Activated CD4-positive, alpha-beta T cell treated with anti-CD3 and anti-CD28 coated beads for 1 hour (primary cell): Measurements from ENCODE around the gene WFDC12.

Experiments
- DNase-seq: peaks from one replicate; pipeline ENCODE4 v3.0.0-alpha.2; 2020

The WFDC12 gene

DNA sequence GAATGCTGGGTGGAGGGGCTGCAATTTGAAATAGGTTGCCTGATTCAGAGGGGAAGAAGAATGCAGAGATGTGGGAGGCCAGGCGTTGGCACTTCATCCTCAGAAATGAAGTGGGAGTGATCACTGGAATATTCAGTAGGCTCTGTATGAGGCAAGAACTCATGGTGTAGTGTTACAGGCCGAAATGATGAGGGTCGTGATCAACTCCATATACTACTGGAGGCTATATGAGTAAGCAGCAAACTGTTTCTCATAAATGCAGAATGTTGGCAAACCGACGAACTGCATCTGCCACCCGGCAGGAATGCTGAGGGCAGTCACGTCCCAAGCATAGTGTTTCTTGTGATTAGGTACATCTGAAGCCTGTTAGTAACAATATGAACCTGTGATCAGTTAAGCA lies 36.0 kb downstream of the WFDC12 start:
- no peak for DNase-seq

GRCh38 chr20:45087814-45088213 lies 36.5 kb downstream of the WFDC12 start:
- no peak for DNase-seq

GRCh38 chr20:45087097-45087790 lies 37.0 kb downstream of the WFDC12 start:
- no peak for DNase-seq

GRCh38 chr20:45085867-45086266 lies 38.4 kb downstream of the WFDC12 start:
- no peak for DNase-seq

GRCh38 chr20:45085289-45085688 lies 39.0 kb downstream of the WFDC12 start:
- no peak for DNase-seq

DNA sequence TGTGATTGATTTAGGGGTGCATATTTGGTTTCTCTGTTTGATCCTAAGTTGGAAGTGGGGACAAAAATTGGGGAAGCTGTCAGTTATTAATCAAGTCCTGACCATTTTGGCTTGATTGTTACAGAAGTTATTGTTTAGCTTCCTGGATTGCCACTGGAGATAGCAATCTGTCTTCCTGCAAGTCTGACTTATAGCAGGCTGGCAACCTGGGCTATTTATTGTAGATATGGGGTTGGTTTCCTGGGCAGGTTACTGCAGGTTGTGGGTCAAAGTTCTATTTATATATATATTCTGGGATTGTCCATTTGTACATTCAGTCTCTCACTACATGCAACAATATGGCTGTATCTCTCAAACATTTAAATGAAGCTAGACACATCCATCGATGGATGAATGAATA lies 41.1 kb downstream of the WFDC12 start:
- DNase-seq: no peak

DNA sequence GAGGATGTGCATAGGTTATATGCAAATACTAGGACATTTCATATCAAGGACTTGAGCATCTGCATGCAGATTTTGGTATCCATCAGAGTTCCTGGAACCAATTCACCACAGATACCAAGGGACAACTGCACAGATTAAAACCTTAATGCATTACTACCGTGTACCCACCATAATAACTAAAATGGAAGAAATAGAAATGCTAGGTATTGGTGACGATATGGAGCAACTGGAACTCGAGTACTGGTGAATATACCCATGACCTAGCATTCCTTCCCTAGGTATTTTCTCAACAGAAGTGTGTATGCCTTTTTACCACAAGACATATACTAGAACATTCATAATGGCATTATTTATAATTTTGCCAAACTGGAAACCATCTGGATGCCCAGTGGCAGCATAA lies 41.8 kb downstream of the WFDC12 start:
- no peak for DNase-seq

DNA sequence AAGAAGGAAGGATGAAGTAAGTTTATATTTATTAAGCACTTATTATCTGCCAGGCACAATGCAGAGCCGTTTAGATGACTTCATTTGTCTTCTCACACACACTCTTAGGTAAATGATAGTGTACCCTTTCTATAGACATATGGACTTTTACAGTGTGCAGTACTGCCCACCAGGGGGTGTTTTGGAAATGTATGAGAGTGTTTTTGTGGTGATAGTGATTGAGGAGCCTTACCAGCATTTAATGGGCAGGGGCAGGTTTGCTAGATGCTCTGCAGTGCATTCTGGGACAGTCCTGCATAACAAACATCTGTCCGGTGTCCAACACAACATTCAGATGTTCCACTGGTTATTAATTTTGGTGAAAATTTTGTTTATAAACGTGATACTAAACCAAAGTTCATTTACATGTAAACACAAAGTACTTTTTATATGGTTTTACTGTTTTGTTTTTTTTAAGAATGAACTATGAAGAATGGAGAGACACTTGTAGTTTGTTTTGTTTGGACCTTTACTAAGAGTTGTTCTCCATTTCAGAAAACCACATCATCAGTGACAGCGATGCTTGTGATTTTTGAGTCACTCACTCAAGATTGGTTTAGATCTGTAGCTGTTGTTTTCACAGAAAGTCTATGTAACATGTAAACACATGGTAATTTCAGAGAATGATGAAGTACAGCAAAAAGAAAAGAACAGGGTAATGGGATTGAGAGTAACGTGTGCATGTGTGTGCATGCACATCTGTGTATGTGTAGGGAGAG lies 43.2 kb downstream of the WFDC12 start:
- DNase-seq: no peak

DNA sequence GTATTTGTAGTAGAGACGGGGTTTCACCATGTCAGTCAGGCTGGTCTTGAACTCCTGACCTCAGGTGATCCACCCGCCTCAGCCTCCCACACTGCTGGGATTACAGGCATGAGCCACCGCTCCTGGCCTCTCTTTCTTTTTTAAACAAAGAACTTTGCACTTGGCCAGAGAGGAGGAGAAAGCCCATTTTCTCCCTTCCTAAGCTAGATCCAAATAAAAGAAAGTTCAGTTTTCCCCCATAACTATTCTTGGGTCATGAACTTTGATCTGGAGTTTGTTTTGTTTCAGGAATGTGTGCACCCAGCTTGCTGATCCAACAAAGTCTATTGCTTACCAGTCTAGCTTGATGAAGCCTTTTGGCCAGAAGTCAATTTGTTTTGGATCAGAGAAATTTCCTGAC lies 46.7 kb downstream of the WFDC12 start:
- DNase-seq: no peak
